SK-N-SH (cell line): ENCODE data around the gene HOXA10. TPM values are rescaled to one million over a fixed set of nuclear protein-coding genes. Genes with fewer than 3 reads are reported as not detected.

Source experiments
- CTCF ChIA-PET: fragments of 300-600, 350-600 bp; formaldehyde crosslinking; extraction: SDS; loops from one replicate; lab custom pipeline; 2021; lab: Yijun Ruan, JAX
- POLR2A ChIA-PET: fragments of 350-600 bp; sonication (Branson Sonifier 250); formaldehyde crosslinking; extraction: SDS; loops from one replicate; lab custom pipeline; 2020; ENCODE audit warnings: antibody characterized with exemption, inconsistent platforms; lab: Yijun Ruan, JAX
- DNase-seq: peaks from one replicate; pipeline ENCODE4 v3.0.0; 2012
- H2AFZ ChIP-seq: fragments of 200-600 bp; sonication (generic); 2 replicates; pipeline ENCODE4 v1.8.1; 2016; ENCODE audit warnings: antibody characterized with exemption, mild to moderate bottlenecking, low read depth
- H3F3A ChIP-seq: fragments of 200-600 bp; sonication (generic); replicated peaks from 2 replicates; pipeline ENCODE3; 2016; ENCODE audit warnings: antibody characterized with exemption, mild to moderate bottlenecking; ENCODE audit not compliant: insufficient read depth
- H3K27ac ChIP-seq, 2 experiments: fragments of 200-500 bp in 1 of 2; fragments of 200-600 bp in 1 of 2; sonication (Bioruptor generic) in 1 of 2; sonication (generic), shearing (Covaris generic) in 1 of 2; 2 replicates each; pipeline versions ENCODE4 v1.5.1 to v1.6.1; 2014 to 2016; ENCODE audit warnings: low read depth in 2 of 2, inconsistent platforms in 1 of 2, low read length in 1 of 2, mild to moderate bottlenecking in 1 of 2, mixed read lengths in 1 of 2
- H3K27me3 ChIP-seq: fragments of 200-600 bp; sonication (generic), shearing (Covaris generic); 2 replicates; pipeline ENCODE4 v1.6.1; 2016; ENCODE audit warnings: mixed run types; ENCODE audit not compliant: insufficient read depth
- H3K36me3 ChIP-seq, 2 experiments: fragments of 200-500 bp in 1 of 2; fragments of 200-600 bp in 1 of 2; sonication (Bioruptor generic) in 1 of 2; sonication (generic) in 1 of 2; replicated peaks in 1 of 2; 2 replicates each; pipeline versions ENCODE3 to v1.5.1; 2014 to 2016; ENCODE audit warnings: low read length in 1 of 2, mild to moderate bottlenecking in 1 of 2; ENCODE audit not compliant: insufficient read depth in 2 of 2, control insufficient read depth in 1 of 2
- H3K4me1 ChIP-seq, 2 experiments: fragments of 200-500 bp in 1 of 2; fragments of 200-600 bp in 1 of 2; sonication (Bioruptor generic) in 1 of 2; sonication (generic), shearing (Covaris generic) in 1 of 2; 2 replicates each; pipeline versions ENCODE4 v1.5.1 to v1.6.1; 2014 to 2016; ENCODE audit warnings: low read depth in 1 of 2, low read length in 1 of 2, mixed run types in 1 of 2; ENCODE audit not compliant: insufficient read depth in 2 of 2, control insufficient read depth in 1 of 2
- H3K4me2 ChIP-seq: fragments of 200-600 bp; sonication (generic), shearing (Covaris generic); 2 replicates; pipeline ENCODE4 v1.6.1; 2017; ENCODE audit warnings: mixed run types
- H3K4me3 ChIP-seq, 2 experiments: fragments of 200-500 bp in 1 of 2; fragments of 200-600 bp in 1 of 2; sonication (Bioruptor generic) in 1 of 2; sonication (generic), shearing (Covaris generic) in 1 of 2; 2 replicates each; pipeline versions ENCODE4 v1.5.1 to v1.8.1; 2014 to 2016; ENCODE audit warnings: low read depth in 2 of 2, inconsistent platforms in 1 of 2, low read length in 1 of 2, mild to moderate bottlenecking in 1 of 2, mixed read lengths in 1 of 2, moderate library complexity in 1 of 2
- H3K79me2 ChIP-seq: fragments of 200-600 bp; sonication (generic); 2 replicates; pipeline ENCODE4 v1.8.1; 2017; ENCODE audit warnings: mild to moderate bottlenecking; ENCODE audit not compliant: insufficient read depth
- H3K9ac ChIP-seq: fragments of 200-600 bp; sonication (generic); 2 replicates; pipeline ENCODE4 v1.6.1; 2017; ENCODE audit warnings: mixed run types
- H3K9me2 ChIP-seq: fragments of 200-600 bp; sonication (generic); 2 replicates; pipeline ENCODE4 v1.6.1; 2017; ENCODE audit warnings: mixed run types
- H3K9me3 ChIP-seq: fragments of 200-600 bp; sonication (generic); 2 replicates; pipeline ENCODE4 v1.6.1; 2017; ENCODE audit warnings: mixed run types, mild to moderate bottlenecking, moderate library complexity
- H4K20me1 ChIP-seq: fragments of 200-600 bp; sonication (generic); 2 replicates; pipeline ENCODE4 v1.6.1; 2017; ENCODE audit warnings: mild to moderate bottlenecking, mixed run types; ENCODE audit not compliant: insufficient read depth
- CTCF ChIP-seq: fragments of 200-600 bp; sonication (generic); IDR thresholded peaks from 2 replicates; pipeline ENCODE4 v1.6.1; 2017; ENCODE audit warnings: antibody characterized with exemption, mild to moderate bottlenecking, moderate library complexity
- FOXJ3 ChIP-seq: sonication (generic); formaldehyde crosslinking; IDR thresholded peaks from 2 replicates; pipeline ENCODE4 v1.5.1; 2020; ENCODE audit warnings: mild to moderate bottlenecking, missing genetic modification reagents
- FOXM1 ChIP-seq: IDR thresholded peaks from 2 replicates; pipeline ENCODE4 v1.4.0; 2012; ENCODE audit warnings: low read depth, mild to moderate bottlenecking
- GABPA ChIP-seq: IDR thresholded peaks from 2 replicates; pipeline ENCODE4 v1.4.0; 2012; ENCODE audit warnings: low read depth, mild to moderate bottlenecking
- JUND ChIP-seq: IDR thresholded peaks from 2 replicates; pipeline ENCODE4 v1.4.0; 2012
- MXI1 ChIP-seq: IDR thresholded peaks from 2 replicates; pipeline ENCODE4 v1.6.1; 2012; ENCODE audit warnings: mild to moderate bottlenecking, low read depth, low read length, improper control_type of control experiment
- NFIC ChIP-seq: IDR thresholded peaks from 2 replicates; pipeline ENCODE4 v1.4.0; 2012; ENCODE audit warnings: borderline replicate concordance
- PBX3 ChIP-seq: IDR thresholded peaks from 2 replicates; pipeline ENCODE4; 2012
- POLR2AphosphoS5 ChIP-seq: IDR thresholded peaks from 2 replicates; pipeline ENCODE4 v1.6.1; 2012; ENCODE audit warnings: low read depth, low read length
- REST ChIP-seq: IDR thresholded peaks from 2 replicates; pipeline ENCODE4 v1.6.1; 2012; ENCODE audit warnings: mild to moderate bottlenecking, low read depth, low read length, moderate library complexity
- SIN3A ChIP-seq: IDR thresholded peaks from 2 replicates; pipeline ENCODE4 v1.6.1; 2012; ENCODE audit warnings: low read depth, mild to moderate bottlenecking, low read length, moderate library complexity, borderline replicate concordance
- SMC3 ChIP-seq: IDR thresholded peaks from 2 replicates; pipeline ENCODE4 v1.6.1; 2012; ENCODE audit warnings: low read depth, low read length, improper control_type of control experiment
- TCF12 ChIP-seq: IDR thresholded peaks from 2 replicates; pipeline ENCODE4 v1.4.0; 2012
- TEAD4 ChIP-seq: IDR thresholded peaks from 2 replicates; pipeline ENCODE4 v1.4.0; 2012; ENCODE audit warnings: mild to moderate bottlenecking, borderline replicate concordance; ENCODE audit not compliant: insufficient read depth
- WGBS: methylation state at CpG from one replicate; pipeline ENCODE4 v1.1.6; 2017; ENCODE audit warnings: low lambda C conversion rate; 5-methylcytosine and 5-hydroxymethylcytosine counted together
- polyA plus RNA-seq, 3 experiments: library from polyadenylated mRNA; depleted of rRNA; stranded (reverse); fragments of >200 nt; gene quantifications; 2 replicates each; pipeline ENCODE4 v1.2.3, GENCODE V29; 2012

Gene HOXA10
- polyA plus RNA-seq, 1 of the 3 experiments (the other 2 are of a cell fraction), result not detected

- no peak for TF ChIP-seq REST
- no peak for TF ChIP-seq SIN3A
Observed at GRCh38 chr7:27177795-27178320, 3.7 kb upstream of the HOXA10 start (continued).

- WGBS, result 44% methylated on average over 22 of the region's 22 CpGs
- H4K20me1 ChIP-seq, result no peaks in the 10 kb centered on the region
- no peaks in the 10 kb centered on the region for H3F3A ChIP-seq
- POLR2A ChIA-PET, result no interaction called here
- TF ChIP-seq PBX3 (no peak), NFIC (no peak), TCF12 (no peak), POLR2AphosphoS5 (no peak), MXI1 (no peak), SMC3 (no peak), JUND (no peak), REST (no peak), TEAD4 (no peak), FOXJ3 (no peak), FOXM1 (no peak), CTCF (no peak), GABPA (no peak)
- H3K4me1 ChIP-seq, result peaks cover 0 to 4% of the 10 kb centered on the region in 2 experiments; a peak in 1 of 4 replicates
- CTCF ChIA-PET, result interaction anchor here (1.0 to 12.3 kb wide), 8 partner anchors 11 to 901 kb away, joined by 3 to 205 read pairs (median 14); partner anchors contain the start of genes HOXA11 and HOXA9
- no peak for DNase-seq
- no peak overlapping the region for H3K9ac ChIP-seq
- no peaks in the 10 kb centered on the region for H3K9me2 ChIP-seq
- peaks cover 97% of the 10 kb centered on the region for H3K27me3 ChIP-seq
- H3K36me3 ChIP-seq, result no peaks in the 10 kb centered on the region
- no peak overlapping the region for H3K4me3 ChIP-seq
- no peaks in the 10 kb centered on the region for H3K9me3 ChIP-seq
- H3K27ac ChIP-seq, result no peak overlapping the region
- no peaks in the 10 kb centered on the region for H3K79me2 ChIP-seq
- no peak overlapping the region for H2AFZ ChIP-seq
- H3K4me2 ChIP-seq, result no peak overlapping the region
Observed at GRCh38 chr7:27176962-27177794, 3.1 kb upstream of the HOXA10 start.
